NCI-H2171 treated with DMSO at 0.1 percent for 48 hours (cell line): ENCODE results near the gene MYCBP2.
"Not testable (repeated sequence)": the region's sequence is repeated elsewhere in the genome, so short reads cannot be mapped to it uniquely, and the experiment has no call there.

Source experiments
- DNase-seq: peaks from one replicate; lab custom pipeline; 2025; lab: John Stamatoyannopoulos, UW

The MYCBP2 gene

GRCh38 chr13:77198995-77199394 lies 127.9 kb downstream of the MYCBP2 start:
- not testable (repeated sequence) for DNase-seq

- no peak for DNase-seq
Observed at GRCh38 chr13:77196052-77196618, 130.8 kb downstream of the MYCBP2 start.

DNA sequence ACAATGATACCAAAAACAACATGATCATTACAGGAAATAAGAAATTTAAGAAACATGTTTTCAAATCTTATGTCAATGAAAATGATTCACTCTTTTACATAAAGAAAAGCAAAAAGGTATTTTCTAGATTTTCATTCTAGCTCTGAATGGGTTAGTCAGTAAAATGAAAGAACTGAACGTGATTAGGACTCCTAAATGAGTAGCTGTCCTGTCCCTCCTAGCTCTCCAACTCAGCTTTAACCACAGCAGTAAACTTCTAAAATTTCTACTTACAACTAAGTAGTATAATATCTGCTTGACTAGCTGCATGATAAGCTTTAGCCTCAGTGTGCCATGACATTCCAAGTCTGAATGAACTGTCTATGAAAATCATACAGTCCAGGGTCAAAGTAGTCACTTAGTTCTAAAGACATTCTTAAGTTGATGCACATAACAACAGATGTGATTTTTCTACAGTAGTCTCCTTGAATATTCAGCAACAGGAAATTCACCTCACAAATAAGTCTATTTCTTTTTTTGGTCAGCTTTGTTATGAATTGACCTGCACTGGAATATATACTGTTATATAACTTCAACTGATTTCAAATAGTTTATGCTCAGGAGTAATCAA lies 136.4 kb downstream of the MYCBP2 start:
- no peak for DNase-seq

- DNase-seq: no peak
Observed at GRCh38 chr13:77185721-77186120, 141.2 kb downstream of the MYCBP2 start.

DNA sequence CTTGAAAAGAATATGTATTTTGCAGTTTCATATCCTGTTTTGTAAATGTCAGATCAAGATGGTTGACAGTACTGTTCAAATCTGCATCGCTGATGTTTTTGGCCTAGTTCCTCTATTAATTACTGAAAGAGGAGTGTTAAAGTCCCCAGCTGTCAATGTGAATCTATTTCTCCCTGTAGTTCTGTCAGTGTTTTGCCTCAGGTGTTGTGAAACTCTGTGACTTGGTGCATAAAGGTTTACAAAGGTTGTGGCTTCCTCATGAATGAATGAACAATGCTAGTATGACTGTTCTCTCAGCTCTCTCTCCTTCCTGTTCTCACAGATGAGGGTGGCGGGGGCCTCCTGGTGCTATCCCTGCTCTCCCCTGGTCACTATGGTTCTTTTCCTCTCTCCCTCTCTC lies 142.4 kb downstream of the MYCBP2 start:
- DNase-seq: no peak

GRCh38 chr13:77180011-77180410 lies 146.9 kb downstream of the MYCBP2 start:
- DNase-seq: no peak

- no peak for DNase-seq
Observed at GRCh38 chr13:77177646-77178045, 149.2 kb downstream of the MYCBP2 start.

- DNase-seq: no peak
Observed at GRCh38 chr13:77176350-77176749, 150.5 kb downstream of the MYCBP2 start.

DNA sequence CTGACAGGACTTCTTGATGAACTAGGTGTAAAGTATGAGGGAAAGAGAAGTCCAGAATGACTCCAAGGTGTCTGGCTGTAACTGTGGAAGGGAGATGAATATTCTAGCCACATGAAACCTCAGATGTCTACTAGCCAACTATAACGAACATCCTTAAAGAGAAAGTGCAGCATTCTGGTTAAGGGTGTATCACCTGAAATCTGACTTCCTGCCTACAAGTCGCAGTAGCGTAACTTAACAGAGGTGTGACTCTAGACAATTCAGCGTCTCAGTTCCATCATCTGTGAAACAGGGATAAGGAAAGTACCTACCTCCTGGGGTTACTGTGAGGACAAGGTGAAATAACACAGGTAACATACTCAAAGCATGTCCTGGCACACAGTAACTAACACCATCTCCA lies 154.2 kb downstream of the MYCBP2 start:
- no peak for DNase-seq

DNA sequence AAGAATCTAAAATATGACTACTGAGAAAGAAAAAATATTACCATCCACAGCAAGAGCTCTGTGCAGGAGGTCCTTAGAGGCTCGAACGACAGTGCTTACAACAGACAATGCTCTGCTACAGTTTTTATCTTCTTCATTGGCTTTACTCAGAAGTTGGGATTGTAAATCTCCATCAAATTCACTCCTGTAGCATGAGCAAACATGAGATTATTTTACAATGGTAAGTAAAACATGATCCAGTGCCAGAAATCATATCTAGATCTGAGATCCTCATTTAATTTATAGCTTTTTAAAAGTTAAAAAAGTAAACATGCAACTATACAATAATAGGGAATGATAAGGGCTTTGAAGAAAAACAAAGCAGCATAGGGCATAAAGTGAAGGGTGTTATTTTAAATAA lies 155.4 kb downstream of the MYCBP2 start:
- no peak for DNase-seq

GRCh38 chr13:77168237-77168636 lies 158.7 kb downstream of the MYCBP2 start:
- DNase-seq: no peak

DNA sequence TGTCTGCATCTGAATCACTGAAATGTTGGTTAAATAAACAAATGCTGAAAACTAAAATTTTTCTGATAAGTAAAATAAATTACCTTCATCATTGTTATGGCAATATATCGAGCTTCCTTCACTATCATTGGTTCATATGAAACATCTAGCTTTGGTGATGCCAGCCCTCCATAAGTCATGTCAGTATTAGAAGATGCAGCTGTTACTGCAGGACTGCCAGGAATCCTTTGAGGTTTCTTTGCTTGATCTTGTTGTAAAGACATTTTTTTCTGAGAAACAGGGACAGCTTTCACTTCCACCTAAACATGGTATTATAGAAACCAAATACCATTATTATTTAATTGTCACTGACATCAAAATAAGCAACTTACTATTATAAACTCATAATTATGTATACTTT lies 176.2 kb downstream of the MYCBP2 start:
- no peak for DNase-seq

- DNase-seq: no peak
Observed at GRCh38 chr13:77143431-77143830, 183.5 kb downstream of the MYCBP2 start.

DNA sequence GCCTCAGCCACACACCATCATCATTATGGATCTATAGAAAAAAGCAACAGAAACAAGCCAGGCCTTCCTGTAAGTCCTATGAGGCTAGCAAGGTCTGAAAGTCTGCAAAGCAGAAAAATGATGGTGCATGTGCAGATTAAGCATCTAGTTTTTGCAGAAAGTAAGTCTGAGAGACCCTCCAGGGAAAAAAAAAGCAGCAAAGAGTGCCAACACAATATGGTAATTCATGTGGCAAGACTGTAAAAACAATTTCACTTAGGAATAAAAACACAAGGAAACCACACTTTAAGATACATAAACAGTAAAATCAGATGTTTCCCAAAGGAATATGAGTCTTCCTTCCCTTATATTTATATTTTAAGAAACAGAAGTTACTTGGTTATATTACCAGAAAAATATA lies 187.6 kb downstream of the MYCBP2 start:
- no peak for DNase-seq

DNA sequence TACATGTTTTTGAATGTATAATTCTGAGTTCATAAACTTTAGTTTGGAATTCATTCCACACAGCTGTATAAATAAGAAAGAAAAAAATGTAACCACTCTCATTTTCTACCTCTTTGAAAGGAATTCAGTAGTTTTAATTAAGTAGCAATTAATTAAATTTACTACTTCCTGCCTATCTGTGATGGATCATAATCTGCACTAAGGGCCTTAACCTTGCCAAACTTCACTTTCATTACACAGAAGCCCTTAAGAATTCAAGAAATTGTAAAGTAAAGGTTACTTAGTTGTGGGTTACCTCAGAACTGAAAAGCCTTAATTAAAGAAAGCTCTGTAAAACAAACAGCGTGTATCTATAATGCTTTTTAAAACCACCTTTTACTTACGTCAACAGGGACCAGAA lies 188.1 kb downstream of the MYCBP2 start:
- no peak for DNase-seq

DNA sequence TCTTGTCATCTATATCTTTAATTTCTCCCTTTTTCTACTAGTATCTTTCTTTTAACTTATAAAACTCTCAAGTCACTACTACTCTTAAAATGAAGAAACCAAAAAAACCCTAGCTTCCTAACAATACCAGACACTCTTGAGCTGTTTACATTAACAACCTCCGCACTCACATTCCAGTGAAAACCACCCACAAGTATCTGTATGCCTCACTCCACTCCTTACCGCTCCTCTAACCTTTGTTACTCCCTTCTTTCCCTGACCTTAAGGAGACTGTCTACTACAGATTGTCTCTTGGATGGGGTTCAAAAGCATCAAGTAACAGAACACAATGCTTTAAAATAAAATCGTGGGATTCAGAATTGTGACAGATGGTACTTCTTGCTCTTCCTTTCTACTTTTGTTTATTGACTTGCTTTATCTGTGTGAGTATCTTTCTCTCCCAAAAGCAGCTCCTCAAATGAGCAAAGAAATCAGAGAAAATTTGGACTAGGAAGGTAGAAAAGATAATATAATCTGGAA lies 189.9 kb downstream of the MYCBP2 start:
- peak; percentile 80 for DNase-seq

DNA sequence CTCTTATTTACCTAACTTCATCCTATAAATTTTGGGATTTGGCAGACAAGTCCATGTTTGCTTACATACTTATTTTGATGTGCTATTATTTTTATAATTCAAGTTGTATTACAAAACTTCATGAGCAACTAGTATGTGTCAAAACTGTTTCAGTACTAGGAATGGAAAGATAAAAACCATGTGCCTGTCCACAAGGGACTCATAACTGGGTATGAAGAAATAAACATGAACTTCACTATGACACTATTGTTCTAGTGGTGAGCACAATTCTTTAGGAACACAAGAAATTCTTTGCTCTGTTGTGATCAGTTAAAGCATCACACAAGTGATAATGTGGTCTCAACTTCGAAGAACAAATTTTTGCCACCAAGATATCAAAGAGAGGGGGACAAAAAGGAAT lies 202.5 kb downstream of the MYCBP2 start:
- no peak for DNase-seq

GRCh38 chr13:77118134-77118533 lies 208.8 kb downstream of the MYCBP2 start:
- no peak for DNase-seq

DNA sequence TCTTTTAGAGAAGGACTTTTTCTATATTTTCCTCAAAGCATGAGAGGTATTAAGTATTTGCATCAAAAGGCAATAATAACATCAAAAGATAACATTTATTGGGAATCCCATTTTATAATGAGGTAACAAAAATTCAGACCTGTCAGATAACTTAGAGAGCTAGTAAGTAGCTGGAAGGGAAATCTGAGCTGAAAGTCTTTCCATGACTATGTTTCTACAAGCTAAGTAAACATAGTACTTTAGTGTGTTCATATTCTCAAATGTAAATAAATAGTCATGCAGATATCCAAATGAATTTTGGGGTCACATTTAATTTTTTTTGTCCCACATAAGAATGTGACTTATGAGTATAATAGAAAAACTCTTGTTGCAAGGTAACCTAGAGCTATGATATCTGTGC lies 212.6 kb downstream of the MYCBP2 start:
- DNase-seq: no peak

DNA sequence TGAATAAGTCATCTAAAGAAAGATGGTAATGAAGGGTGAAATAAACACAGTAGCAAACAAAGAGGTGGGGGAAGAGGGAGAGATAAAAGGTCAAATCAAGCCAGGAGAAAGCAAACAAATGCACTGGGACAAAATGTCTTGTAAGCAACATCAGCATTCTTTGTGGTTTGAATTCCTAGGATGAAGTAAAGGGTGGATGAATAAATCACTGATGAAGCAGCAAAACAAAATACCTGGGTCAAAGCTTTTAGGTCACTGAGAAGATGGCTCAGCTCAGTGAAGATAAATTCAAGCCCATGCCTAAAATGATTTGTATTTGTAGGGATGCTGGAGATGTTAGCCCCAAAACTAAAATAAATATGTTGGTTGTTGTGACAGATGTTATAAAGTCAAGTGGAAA lies 213.4 kb downstream of the MYCBP2 start:
- DNase-seq: no peak

DNA sequence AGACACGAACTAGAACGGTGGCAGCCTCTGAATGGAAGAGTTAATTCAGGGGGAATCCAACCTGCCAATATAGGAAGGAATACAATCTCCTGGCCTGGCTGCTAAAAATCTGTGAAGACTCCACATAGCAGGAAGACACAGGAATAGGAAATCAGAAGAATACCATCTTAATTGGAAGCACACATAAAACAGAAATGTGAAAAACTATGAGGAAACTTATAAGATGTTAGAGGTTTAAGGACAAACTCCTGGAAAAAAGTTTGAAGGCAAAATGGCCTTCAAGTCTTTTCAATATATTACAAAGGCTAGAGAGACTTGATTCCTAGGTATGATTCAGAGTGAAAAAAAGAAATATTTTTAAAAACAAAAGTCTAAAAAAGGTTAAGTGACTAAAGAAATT lies 221.8 kb downstream of the MYCBP2 start:
- DNase-seq: no peak

GRCh38 chr13:77099415-77099814 lies 227.5 kb downstream of the MYCBP2 start:
- DNase-seq: no peak

DNA sequence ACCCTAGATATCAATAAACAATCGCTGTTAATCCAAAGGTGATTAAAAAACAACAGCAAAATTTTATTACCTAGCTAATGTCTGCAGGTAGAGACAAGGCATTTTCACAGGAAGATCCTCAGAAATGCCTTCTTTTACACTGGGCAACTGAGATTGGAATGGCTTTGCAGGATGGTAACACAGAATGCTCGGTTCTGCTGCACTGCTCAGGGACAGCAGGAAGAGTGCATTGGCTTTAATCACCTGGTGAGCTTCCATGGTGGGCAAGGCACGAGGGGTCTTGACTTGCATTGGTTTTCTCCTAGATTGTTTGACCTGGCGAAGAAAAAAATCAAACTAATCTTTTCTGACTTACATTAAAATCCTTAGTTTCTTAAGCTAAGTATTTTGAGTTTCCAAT lies 231.6 kb downstream of the MYCBP2 start:
- no peak for DNase-seq

DNA sequence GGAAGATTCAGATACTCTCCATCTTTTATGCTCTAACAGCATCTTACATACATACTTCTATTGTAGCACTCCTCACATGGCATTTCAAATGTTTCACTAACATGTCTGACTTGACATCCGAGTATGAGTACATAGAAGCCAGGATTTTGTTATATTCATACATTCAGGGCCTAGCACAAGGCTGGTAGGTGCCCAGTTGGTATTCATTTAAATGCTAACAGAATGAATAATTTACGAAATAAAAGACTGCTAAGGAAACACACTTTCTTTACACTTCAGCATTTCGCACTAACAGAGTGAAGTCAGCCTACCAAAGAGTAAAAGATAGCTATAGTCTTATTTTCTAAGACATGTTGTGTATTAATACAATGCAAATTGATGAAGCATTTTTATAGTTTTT lies 232.1 kb downstream of the MYCBP2 start:
- DNase-seq: no peak
